Activated CD4-positive, alpha-beta T cell treated with anti-CD3 and anti-CD28 coated beads for 4 hours (primary cell): ENCODE results near the gene ELANE.
"Not testable (repeated sequence)": the region's sequence is repeated elsewhere in the genome, so short reads cannot be mapped to it uniquely, and the experiment has no call there.

Experiments used
- DNase-seq, 2 donors: peaks; one replicate each; pipeline ENCODE4 v3.0.0-alpha.2; 2020

Gene ELANE

DNA sequence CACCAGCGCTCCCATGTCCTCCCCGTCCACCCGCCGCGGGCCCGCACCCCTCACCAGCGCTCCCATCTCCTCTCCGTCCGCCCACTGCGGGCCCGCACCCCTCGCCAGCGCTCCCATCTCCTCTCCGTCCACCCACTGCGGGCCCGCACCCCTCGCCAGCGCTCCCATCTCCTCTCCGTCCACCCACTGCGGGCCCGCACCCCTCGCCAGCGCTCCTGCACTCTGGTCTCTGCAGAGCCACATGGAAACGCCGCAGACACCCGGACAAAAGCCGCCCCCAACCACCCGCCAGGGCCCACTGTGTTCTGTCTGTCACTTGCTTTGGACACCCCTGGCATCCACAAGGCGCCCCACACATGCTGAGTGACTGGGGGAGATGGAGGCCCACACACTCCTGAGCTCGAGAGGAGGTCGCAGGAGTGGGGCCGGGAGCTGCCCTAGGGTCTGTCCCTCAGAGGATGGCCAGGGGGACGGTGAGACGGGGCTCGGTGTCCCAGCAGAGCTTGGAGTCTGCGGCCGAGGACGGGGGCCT, 14.7 kb downstream of the ELANE start:
- DNase-seq = no peak

DNA sequence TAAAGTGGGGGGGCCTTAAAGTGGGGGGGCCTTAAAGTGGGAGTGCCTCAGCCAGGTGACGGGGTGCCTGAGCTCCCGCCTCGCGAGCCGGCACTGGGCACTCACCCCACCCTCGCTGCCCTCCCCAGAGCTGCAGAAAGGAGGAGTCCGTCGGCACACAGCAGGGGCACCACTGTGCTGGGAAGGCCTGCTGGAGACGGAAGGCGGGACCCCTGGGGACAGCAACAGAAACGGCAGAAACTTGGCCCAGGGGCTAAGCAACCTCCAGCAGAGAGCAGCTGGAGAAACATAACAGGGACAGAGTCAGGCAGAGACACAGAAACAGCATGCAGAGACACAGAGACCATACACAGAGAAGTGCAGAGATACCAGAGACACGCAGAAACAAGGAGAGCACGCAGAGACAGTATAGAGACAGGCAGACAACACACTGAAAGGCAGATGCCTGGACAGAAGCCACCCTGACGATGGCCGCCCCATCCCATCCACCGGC, 15.2 kb downstream of the ELANE start:
- DNase-seq = no peak

DNA sequence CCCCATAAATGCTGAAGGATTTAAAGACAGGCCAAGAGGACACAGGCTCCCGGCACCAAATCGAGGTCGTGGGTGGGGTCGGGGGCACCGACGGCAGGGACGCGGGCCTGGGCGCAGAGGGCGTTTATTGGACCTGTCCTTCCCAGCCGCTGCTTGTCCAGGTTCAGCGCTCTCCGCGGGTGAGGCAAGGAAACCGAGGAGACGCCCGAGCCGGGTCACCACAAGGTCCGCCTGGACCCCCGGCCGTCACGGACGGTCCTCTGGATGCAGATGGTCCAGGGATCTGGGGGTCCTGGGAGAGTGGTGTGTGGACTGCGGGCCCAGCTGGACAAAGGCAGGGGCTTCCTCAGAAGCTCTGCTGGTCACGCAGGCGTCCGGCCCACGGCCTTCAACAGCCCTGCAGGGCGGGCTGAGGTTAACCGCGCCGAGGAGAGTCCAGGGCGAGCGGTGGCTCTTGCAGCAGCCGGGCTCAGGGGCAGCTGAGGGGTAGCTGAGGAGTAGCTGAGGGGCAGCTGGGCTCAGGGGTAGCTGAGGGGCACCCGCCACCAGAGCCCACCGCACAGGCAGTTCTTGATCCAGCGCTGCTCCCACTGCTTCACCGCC, 15.9 kb downstream of the ELANE start:
- no peak for DNase-seq

DNA sequence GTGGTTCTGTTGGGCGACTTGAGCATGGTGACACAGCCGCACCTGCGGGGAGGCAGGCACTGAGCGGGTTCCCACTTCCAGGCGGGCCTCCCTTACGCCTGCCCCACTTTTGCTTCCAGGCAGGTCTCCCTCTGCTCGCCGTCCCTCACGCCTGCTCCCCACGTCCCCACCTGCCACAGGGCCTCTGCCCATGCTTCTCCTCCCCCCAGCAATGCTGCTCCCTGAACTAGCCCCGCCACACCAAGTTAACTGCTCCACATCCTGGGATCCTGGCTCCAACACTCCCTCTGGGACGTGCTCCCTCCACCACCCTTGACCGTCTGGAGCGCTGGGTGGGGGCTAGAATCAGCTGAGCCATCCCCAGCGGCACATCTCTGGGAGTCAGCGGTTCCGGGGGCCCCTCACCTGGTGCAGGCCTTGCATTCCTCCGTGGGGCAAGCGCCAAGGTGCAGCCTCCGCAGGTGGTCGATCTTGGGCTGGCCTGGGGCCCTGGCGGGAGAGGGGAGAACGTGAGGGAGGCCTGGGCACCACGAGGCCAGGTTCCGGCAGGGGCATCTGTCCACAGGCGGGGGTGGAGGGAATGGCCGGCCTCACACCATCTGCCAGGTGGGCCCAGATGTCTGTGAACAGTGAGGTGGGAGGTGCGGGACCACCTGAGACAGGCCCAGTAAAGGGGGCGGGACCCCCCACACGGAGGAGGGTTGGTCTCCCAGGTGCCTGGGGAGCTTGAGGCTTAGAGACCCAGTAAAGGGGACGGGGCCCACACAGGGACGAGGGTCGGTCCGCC, 16.5 kb downstream of the ELANE start:
- DNase-seq = no peak

DNA sequence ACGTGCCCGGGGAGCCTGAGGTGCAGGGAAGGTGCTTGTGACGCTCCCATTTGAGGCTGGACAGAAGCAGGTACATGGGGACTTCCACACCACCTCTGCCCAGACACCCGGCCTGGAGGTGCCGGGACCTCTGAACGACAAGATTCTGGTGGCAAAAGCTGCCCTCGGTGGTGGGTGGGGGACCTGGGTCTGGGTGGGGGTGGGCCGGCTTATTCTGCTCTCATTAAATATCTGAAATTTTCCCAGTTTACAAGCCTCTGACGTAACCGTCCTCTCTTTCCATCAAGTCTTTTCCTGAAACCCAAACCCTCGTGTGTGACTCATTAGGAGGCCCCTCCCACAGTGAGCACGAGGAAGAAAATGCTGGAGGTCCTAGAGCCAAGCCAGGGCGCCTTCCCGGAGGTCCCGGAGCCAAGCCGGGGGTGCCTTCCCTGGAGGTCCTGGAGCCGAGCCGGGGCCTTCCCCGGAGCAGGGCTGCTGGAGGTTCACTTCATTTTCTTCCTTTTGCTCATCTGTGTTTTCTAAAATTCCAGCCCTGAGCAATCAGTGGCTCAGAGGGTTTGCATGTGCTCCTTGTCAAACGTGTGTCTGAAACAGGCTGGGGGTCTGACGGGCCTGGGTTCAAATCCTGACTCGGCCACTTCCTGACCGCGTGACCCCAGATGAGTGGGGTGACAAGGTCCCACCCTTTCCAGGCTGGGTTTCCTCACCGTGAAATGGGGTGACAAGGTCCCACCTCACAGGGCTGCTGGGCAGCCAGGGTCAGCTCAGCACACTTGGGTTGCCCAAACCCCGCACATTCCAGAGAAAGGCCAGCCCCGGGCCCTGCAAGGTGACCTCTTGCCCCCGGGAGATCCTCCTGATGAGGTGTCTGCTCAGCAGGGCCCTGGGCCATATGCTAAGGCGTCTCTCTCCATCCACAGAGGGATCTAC, 17.4 kb downstream of the ELANE start:
- no peak for DNase-seq

DNA sequence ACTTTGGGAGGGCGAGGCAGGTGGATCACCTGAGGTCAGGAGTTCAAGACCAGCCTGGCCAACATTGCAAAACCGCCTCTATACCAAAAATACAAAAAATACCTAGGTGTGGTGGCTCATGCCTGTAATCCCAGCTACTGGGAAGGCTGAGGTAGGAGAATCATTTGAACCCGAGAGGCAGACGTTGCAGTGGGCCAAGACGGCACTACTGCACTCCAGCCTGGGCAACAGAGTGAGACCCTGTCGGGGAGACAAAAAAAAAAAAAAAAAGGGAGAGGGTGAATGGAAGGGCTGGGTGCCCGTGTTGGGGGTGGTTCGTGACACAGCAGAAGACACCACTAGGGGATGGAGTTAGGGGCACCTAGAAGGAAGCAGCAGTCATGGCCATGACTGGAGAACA, 18.2 kb downstream of the ELANE start:
- no peak for DNase-seq

DNA sequence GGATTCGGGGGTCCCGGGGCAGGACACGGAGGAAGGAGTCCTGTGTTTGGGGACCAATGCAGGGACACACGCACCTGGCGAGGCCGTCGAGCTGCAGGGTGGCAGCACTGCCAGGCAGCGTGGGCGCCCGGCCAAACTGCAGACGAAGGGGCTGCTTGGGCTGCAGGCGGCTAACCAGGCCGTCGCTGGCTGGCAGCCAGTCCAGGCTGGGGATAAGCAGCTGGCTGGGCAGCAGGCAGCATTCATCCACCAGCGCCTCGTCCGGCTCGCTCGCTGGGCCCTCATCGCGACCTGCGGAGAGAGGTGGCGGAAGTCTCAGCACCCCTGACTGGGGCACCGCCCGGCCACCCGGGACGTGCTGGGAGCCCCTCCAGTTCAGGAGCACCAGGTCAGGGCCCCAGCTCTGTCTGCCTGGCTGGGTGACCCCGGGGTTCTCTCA, 18.9 kb downstream of the ELANE start:
- DNase-seq = no peak

DNA sequence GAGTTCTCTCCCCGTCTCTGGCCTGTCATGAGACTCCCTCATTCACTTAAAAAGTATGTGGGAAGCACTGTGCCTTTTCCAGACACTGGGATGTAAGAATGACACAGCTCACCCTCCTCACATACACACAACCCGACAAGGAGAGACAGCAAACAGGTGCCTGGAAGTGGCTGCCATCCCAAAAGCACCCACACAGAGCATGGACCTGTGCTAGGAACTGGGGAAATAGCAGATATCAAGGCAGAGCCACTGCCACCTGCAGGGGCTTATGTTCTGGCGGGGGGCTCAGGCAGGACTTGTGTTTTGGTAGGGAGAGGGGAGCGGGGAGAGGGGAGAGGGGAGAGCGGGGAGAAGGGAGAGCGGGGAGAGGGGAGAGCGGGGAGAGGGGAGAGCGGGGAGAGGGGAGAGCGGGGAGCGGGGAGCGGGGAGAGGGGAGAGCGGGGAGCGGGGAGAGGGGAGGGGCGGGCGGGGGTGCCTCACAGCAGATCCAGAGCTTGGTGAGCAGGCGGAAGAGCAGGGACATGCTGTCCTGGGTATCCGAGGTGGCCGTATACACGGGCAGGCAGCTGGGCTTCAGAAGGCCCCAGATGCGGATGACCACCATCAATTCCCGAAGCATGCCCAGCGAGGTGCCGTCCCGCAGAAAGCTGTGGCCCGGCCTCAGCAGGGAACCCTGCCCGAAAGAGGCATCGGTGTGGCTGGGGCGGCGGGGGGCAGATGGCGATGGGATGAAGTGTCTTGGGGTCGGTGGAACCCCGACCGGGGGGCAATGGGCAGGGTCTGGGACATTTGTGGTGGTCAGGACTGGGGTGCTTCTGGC, 19.6 kb downstream of the ELANE start:
- DNase-seq = no peak

DNA sequence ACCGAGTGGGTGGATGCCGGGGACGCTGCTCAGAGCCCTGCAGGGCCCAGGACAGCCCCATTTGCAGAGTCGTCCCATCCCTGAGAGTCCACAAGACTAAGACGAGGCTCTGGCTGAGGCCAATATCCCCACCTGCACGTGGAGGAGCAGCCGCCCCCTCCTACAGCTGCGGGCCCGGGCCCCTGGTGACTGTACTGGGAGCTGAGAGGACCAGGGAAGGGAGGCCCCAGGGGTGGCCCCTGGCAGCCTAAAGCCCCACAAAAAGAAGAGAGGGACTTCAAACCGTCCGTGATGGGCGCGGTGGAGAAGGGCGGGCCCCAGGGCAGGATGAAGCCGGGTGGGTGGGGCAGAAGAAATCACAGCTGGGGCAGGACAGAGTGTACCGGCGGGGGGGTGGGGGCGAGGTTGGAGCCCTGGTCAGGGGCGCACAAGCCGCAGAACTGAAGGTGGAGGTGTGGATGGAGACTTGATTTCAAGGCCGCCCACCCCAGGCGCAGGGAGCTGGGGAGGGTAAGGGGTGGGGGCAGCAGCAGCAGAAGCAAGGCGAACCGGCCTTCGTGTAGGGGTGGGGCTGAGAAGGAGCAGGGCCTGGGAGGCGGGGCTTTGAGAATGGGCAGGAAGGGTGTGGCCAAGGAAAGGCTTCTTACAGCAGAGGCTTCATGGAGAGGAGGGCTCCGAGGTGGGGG, 20.3 kb downstream of the ELANE start:
- DNase-seq = peak; percentile 69 to 77

DNA sequence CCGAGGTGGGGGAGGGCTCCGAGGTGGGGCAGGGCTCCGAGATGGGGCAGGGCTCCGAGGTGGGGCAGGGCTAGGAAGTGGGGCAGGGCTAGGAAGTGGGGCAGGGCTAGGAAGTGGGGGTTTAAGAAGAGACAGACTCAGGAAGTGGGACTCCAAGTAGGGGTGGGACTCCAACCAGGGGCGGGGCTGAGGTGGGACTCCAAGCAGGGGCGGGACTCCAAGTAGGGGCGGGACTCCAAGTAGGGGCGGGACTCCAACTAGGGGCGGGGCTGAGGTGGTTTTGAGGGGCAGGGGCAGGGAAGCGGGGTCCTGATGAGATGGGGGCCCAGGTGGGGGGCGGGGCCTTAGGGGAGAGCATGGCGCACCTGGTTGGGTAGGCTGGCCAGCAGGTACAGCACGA, 21.0 kb downstream of the ELANE start:
- peak; percentile 54 to 68 for DNase-seq

DNA sequence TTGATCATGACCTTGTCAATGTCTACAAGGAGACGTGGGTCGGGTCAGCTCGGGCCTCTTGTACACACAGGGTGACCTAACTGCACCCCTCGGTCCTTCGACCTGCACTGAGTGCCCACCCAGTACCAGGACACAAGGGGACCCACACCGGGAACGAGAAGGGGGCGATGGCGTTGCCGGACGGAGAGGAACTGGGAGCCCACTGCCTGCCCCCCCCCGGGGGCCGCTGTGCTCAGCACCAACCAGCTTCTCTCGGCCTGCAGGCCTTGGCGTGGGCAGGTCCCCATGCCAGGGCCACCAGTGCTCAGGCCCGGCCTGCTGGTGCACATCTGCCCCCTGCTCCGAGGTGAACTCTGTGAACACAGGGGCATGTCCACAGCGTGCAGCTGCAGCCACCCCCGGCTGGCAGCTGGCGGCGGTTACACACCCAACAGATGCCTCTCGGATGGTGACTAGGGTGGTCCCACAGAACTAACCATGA, 21.5 kb downstream of the ELANE start:
- DNase-seq = no peak

DNA sequence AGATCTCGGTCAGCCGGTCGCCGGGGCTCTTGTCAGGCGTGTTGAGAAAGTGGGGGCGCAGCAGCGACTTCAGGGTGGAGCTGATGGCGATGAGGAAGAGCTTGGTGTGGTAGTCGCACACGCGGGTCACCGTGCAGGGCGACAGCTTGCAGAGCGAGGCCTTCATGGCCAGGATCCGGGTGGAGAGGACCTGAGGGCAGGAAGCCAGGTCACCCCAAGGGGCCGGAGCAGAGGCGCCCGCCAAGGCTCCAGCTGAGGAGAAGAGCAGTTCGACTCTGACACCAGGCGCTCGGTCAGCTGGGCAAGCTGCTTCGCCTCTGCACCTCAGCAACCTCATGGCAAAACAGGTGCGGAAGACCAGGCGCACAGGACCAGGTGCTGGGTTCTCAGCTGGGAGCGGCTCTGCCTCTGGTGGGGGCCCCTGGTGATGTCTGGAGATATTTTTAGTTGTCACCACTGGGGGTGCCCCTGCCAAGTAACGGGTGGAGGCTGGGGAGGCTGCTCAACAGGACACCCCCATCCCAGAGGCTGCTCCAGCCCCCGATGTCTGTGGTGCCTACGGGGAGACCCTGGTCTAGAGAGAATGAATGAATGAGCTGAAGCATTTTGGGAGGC, 23.3 kb downstream of the ELANE start:
- no peak for DNase-seq

DNA sequence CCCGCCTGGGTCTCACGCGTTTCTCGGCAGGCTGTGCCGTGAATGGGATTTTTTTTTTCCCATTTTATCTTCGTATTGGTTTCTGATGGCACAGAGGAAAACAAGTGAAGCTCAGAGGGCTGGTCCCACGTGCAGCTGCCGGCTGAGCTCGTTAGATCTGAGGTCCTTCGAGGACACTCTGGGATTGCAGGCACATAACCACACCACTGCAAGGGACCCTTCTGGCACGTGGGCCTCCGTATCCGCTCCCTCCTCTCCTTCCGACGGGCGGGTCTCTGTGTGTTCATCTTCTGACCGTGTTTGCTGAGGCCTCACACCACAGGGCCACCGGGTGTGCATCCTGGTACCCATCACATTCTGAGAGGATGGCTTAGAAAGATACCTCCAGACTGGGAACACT, 24.0 kb downstream of the ELANE start:
- DNase-seq = no peak

DNA sequence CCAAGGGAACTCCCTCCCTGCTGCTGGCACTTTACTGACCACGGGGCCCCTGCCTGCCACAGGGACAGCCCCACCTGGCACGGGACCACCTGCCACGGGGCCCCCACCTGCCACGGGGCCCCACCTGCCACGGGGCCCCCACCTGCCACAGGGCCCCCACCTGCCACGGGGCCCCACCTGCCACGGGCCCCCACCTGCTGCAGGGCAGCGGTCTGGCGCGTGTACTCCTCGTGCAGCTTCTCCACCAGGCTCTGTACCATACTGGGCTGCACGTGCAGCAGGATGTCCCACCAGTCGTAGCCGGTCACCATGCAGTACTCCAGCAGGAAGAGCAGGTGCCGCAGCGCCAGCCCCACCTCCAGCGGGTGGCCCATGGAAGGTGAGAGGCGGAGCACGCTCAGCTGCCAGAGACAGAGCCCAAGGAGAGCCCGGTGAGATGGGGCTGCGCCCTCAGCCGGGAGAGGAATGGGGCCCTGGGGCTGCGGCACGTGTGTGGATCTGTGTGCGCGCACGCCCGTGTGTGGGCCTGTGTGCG, 24.7 kb downstream of the ELANE start:
- no peak for DNase-seq

DNA sequence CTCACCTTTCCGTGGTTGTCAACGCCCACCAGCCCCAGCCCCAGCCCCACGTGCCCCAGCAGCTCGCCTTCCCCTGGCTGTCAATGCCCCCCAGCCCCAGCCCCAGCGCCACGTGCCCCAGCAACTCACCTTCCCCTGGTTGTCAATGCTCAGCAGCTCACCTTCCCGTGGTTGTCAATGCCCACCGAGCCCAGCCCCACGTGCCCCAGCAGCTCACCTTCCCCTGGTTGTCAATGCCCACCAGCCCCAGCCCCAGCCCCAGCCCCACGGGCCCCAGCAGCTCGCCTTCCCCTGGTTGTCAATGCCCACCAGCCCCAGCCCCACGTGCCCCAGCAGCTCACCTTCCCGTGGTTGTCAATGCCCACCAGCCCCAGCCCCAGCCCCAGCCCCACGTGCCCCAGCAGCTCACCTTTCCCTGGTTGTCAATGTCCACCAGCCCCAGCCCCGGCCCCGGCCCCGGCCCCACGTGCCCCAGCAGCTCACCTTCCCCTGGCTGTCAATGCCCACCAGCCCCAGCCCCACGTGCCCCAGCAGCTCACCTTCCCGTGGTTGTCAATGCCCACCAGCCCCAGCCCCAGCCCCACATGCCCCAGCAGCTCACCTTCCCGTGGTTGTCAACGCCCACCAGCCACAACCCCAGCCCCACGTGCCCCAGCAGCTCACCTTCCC, 26.0 kb downstream of the ELANE start:
- DNase-seq = not testable (repeated sequence)

DNA sequence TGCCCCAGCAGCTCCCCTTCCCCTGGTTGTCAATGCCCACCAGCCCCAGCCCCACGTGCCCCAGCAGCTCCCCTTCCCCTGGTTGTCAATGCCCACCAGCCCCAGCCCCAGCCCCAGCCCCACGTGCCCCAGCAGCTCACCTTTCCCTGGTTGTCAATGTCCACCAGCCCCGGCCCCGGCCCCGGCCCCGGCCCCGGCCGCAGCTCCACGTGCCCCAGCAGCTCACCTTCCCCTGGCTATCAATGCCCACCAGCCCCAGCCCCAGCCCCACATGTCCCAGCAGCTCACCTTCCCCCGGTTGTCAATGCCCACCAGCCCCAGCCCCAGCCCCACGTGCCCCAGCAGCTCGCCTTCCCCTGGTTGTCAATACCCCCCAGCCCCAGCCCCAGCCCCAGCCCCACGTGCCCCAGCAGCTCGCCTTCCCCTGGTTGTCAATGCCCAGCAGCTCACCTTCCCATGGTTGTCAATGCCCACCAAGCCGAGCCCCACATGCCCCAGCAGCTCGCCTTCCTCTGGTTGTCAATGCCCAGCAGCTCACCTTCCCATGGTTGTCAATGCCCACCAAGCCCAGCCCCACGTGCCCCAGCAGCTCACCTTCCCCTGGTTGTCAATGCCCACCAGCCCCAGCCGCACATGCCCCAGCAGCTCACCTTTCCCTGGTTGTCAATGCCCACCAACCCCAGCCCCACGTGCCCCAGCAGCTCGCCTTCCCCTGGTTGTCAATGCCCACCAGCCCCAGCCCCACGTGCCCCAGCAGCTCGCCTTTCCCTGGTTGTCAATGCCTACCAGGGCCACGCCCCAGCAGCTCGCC, 26.9 kb downstream of the ELANE start:
- not testable (repeated sequence) for DNase-seq

DNA sequence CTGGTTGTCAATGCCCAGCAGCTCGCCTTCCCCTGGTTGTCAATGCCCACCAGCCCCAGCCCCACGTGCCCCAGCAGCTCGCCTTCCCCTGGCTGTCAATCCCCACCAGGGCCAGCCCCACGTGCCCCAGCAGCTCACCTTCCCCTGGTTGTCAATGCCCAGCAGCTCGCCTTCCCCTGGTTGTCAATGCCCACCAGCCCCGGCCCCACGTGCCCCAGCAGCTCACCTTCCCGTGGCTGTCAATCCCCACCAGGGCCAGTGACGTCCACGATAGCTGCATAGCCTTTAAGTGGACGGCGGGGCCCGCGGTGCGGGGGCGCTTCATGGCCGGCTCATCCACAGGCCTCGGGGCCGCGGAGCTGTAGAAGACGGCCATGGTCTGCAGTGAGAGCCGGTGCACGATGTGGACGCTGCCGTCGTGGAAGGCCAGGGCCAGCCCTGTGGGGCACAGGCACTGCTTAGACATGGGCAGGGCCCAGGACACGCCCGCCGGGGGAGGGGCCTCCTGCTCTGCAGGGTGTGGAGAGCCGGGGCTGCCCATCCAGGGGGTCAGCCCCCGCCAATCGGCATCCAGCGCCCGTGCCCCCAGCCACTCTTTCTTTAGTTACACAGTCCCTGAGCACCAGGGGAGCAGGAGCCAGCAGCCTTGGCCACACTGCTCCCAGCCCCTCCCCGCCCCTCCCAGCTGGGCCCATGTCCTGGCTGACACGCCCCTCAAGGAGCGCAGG, 27.8 kb downstream of the ELANE start:
- DNase-seq = no peak

DNA sequence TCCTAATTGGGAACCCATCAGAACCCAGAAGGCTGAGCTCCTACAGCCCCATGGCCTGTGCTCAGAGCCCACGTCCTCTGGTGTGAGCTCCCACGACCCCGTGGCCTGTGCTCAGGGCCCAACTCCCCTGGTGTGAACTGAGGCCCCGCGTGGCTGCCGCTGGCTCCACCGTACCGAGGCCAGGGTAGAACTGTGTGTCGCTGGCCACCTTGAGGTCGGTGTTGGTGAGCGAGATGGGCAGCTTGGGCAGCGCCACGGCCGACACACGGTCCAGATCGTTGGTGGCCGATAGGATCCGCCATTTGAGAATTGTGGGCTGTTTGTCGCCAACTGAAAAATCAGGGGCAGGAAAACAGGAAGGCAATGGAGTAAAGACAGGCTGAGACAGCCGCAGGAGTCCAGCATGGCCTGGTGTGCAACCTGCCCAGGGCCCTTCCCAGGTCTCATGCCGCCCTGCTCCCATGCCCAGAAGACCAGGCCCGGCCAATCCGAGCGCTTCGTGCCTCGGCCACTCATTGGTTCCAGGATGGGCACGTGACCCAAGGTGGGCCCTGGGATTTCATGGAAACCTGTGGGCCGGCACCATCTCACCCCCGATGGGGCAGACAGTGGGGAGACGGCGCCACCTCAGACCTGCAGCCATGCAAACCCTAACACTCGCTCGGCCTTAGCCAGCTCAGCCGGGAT, 29.4 kb downstream of the ELANE start:
- DNase-seq = no peak
